ENCODE results near the gene LDLRAD4.

Gene LDLRAD4

DNA sequence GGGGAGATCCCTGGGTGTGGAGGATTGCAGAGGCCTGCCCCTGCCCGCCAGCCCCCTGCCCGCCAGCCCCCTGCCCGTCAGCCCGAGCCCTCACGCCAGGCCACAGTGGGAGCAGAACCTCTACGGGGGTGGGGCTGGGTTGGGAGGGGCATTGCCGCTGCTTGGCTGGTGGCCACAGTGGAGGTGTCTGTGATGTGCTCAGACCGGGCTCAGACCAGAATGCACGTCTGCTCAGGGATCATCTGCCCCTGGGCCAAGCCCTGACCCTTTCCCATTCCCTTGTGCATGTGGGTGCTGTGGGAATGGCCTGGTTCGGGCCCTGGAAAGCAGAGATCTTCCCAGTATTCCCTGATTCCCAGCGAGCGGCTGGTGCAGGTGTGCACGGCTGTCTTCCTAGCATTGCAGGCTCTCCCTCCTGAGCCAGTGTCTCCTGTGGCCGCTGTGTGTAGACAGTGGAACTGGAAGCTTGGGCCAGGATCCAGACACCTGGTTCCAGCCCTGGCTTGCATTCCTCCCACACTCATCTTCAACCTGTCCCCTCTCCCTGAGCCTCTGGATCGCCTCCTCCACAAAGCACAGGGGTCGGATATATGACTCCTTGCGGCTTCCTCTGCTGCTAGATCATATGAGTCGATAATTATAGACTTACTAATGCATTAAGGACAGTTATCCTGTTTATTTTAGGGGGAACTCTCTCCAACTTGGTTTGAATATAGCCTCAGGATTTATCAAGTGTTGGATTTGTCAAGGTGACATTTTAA, 161.6 kb downstream of the LDLRAD4 start:
- peaks cover 3% of the 10 kb centered on the region for H3K27me3 Mint-ChIP-seq
- CTCF ChIA-PET = interaction anchor here (1.2 to 2.5 kb wide), 2 partner anchors 141 to 164 kb away, joined by 3 to 7 read pairs; no protein-coding TSS in a partner anchor
- no peak overlapping the region for H3K4me3 Mint-ChIP-seq
- no peak overlapping the region for H3K27ac Mint-ChIP-seq
- H3K4me1 Mint-ChIP-seq = peaks cover 77% of the 10 kb centered on the region
- H3K36me3 Mint-ChIP-seq = no peaks in the 10 kb centered on the region
- no peak for DNase-seq
- H3K9me3 Mint-ChIP-seq = no peaks in the 10 kb centered on the region

- DNase-seq = no peak
- CTCF ChIA-PET = interaction anchor here (1.2 to 2.5 kb wide), 2 partner anchors 141 to 164 kb away, joined by 3 to 7 read pairs; no protein-coding TSS in a partner anchor
- H3K4me1 Mint-ChIP-seq = peaks cover 71% of the 10 kb centered on the region
These were observed 162.1 kb downstream of the LDLRAD4 start for GRCh38 chr18:13380691-13381070.

GRCh38 chr18:13381331-13381730, 162.8 kb downstream of the LDLRAD4 start:
- H3K36me3 Mint-ChIP-seq = no peaks in the 10 kb centered on the region
- H3K4me1 Mint-ChIP-seq = peaks cover 65% of the 10 kb centered on the region
- peaks cover 3% of the 10 kb centered on the region for H3K27me3 Mint-ChIP-seq
- no peak overlapping the region for H3K27ac Mint-ChIP-seq
- CTCF ChIA-PET = interaction anchor here (1.0 to 2.5 kb wide), 3 partner anchors 106 to 165 kb away, joined by 3 to 7 read pairs (median 3); no protein-coding TSS in a partner anchor
- H3K9me3 Mint-ChIP-seq = no peaks in the 10 kb centered on the region
- DNase-seq = no peak
- peak overlapping the region; percentile 76 for H3K4me3 Mint-ChIP-seq

More at GRCh38 chr18:13380691-13381070, 162.1 kb downstream of the LDLRAD4 start:
- no peak overlapping the region for H3K27ac Mint-ChIP-seq
- H3K36me3 Mint-ChIP-seq = no peaks in the 10 kb centered on the region
- no peak overlapping the region for H3K4me3 Mint-ChIP-seq
- no peaks in the 10 kb centered on the region for H3K9me3 Mint-ChIP-seq
- H3K27me3 Mint-ChIP-seq = peaks cover 3% of the 10 kb centered on the region

- H3K4me3 Mint-ChIP-seq = peak overlapping the region; percentile 76
- DNase-seq = peak; percentile 59
- H3K27me3 Mint-ChIP-seq = peaks cover 3% of the 10 kb centered on the region
- CTCF ChIA-PET = interaction anchor here (1.0 kb wide), 1 partner anchor 107 kb away, joined by 3 read pairs; no protein-coding TSS in a partner anchor
- peaks cover 58% of the 10 kb centered on the region for H3K4me1 Mint-ChIP-seq
- H3K9me3 Mint-ChIP-seq = no peaks in the 10 kb centered on the region
- peak overlapping the region; percentile 84 for H3K27ac Mint-ChIP-seq
- H3K36me3 Mint-ChIP-seq = no peaks in the 10 kb centered on the region
These were observed 163.4 kb downstream of the LDLRAD4 start for GRCh38 chr18:13381944-13382365.

- Mint-ChIP-seq H3K27me3 (peaks cover 3% of the 10 kb centered on the region), H3K4me3 (peak overlapping the region; percentile 76), H3K4me1 (peaks cover 53% of the 10 kb centered on the region), H3K36me3 (no peaks in the 10 kb centered on the region), H3K27ac (peak overlapping the region; percentile 84), H3K9me3 (no peaks in the 10 kb centered on the region)
- DNase-seq = peak; percentile 43
- CTCF ChIA-PET = no interaction called here
These were observed 163.9 kb downstream of the LDLRAD4 start for GRCh38 chr18:13382366-13382953.

DNA sequence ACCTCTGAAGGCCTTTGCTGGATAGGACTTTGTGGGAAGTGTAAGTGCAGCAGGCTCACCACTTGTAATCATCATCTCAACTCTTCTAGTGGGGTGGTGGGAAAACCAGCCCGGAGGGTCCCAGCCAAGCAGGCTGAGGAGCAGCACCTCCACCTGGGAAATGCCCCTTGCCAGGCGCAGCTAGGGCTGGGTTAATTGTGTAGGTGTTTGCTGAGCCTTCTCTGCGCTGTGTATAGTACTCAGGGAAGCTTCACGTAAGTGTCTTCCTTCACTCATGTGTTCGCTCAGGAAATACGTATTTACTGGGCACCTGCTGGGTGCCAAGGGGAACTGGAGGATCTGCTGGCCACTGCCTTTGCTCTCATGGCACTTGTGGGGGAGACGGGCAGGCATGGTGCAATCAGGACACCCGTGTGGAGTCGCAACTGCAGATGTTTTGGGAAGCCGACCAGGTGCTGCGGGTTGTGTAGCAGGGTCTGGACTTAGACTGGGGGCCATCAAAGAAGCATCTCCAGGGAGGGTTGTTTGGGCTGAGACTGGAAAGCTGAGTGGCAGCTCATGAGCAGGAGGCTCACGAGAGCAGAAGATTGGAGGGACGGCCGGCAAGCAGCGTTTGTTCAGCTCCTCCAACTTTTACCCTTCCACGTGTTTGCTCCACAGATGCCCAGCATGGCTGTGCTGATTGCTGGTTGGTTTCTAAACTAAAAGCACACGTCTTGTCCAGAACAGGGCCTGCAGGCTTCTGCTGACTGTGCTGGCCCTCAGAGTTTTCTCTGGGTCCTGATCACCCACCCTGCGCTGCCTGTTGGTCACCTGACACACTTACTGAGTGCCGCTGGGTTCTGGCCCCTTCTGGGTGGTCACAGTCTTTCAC, 164.6 kb downstream of the LDLRAD4 start:
- peaks cover 46% of the 10 kb centered on the region for H3K4me1 Mint-ChIP-seq
- H3K36me3 Mint-ChIP-seq = no peaks in the 10 kb centered on the region
- H3K9me3 Mint-ChIP-seq = no peaks in the 10 kb centered on the region
- CTCF ChIA-PET = interaction anchor here (1.5 kb wide), 1 partner anchor 167 kb away, joined by 5 read pairs; no protein-coding TSS in a partner anchor
- peaks cover 3% of the 10 kb centered on the region for H3K27me3 Mint-ChIP-seq
- DNase-seq = no peak
- H3K4me3 Mint-ChIP-seq = peak overlapping the region; percentile 76
- peak overlapping the region; percentile 84 for H3K27ac Mint-ChIP-seq

DNA sequence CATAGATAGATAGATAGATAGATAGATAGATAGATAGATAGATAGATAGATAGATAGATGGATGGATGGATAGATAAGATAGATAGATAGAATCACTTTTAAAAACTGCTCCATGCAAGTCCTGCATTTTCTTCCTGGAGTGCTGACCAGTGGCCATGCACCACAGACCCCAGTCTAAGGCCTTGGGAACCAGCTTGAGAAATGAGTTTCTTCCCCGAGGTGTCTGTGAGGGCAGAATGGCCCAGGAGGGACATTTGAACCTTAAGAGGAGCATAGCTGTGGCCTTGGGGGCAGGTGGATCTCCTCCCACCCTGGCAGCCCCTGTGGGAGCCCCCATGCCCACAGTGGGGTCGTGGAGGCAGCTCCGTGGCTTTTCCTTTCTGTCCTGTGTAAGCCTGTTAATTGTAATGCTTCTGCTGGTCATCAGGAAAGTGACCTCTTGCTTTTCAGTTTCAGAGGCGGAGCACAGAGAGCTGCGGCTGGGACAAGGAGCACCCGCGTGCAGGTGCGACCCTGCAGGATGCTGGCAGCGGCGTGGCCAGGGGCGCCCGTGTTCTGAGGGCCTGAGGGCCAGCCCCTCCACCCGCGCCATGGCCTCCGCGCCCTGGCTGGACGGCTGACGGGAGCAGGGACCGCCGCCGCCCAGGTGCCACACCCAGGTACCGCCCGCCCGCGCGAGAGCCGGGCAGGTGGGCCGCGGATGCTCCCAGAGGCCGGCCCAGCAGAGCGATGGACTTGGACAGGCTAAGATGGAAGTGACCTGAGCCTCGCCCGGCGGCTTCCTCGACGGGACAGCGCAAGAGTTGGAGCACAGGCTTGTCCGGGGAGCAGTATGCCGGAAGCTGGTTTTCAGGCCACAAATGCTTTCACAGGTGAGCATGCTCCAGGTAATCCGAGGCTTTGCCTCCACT, 168.6 kb downstream of the LDLRAD4 start:
- no peak for DNase-seq
- CTCF ChIA-PET = no interaction called here
- Mint-ChIP-seq H3K27ac (no peak overlapping the region), H3K27me3 (peaks cover 3% of the 10 kb centered on the region), H3K9me3 (no peaks in the 10 kb centered on the region), H3K4me1 (peaks cover 14% of the 10 kb centered on the region), H3K36me3 (no peaks in the 10 kb centered on the region), H3K4me3 (no peak overlapping the region)

DNA sequence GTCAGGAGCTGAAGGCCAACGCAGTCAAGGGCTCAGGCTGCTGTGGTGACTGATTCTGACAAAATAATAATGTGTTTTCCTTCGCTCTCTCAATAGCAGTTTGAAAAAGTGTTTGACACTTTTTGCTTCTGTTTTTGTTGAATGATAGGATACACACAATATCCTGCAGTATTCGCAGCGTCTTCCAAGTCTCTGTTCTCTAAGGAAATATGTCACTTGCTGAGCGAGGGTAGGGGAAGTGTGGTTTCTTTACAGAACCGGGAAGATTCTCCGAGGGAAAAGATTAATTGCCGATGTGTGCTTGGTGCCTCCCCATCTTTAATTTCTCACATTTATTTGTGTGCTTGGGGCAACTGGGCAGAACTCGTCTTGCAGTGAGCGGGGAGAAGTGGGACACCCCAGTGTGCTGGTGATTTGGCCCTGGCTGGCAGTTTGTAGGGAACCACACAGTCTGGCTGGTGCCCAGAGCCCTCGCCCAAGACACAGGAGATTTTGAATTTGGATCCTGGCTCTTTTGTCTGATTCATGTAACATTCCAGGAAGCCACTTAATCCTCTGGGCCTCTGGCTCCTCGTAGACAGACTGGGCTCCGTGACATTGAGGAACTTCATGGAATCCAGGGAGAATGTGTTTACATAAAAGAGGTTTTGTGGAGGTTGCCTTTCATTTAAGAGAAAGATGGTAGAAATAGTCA, 169.4 kb downstream of the LDLRAD4 start:
- no peak for DNase-seq

DNA sequence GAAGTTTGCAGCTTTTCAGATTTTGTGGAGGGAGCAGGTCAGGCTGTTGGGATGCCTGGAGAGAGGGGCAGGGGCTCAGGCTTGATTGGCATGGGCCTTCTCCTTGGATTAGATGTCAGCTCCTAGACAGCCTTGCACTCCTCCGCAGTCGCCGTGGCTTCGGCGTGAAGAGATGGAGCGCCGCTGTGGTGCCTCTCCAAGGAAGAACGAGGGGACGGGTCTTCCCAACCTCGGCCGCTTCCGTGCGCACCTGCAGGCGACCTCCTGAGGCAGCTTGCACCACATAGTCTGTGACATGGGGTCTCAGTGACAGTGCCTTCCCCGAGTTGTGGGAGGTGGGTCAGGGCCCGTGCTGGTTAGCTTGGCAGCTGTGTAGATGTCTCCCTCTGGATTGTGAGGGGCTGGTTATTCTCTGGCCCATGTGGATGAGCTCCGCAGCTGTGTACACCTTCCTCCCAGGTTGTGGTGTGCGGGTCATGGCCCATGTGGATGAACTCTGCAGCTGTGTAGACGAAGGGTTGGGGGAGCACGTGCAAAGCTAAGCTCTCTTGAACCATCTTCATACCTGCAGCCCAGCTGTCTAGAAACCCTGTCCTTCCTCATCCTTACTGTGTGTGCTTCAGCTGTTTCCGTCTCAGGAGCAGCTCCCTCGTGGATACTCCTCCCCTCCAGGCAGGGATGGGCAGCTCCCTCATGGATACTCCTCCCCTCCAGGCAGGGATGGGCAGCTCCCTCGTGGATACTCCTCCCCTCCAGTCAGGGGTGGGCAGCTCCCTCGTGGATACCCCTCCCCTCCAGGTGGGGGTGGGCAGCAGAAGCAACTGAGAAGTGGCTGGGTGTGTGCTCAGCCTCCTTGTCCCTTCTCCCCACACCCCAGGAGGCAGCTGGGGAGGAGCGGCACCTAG, 170.3 kb downstream of the LDLRAD4 start:
- CTCF ChIA-PET = interaction anchor here (0.5 kb wide), 1 partner anchor 281 kb away, joined by 3 read pairs; no protein-coding TSS in a partner anchor
- Mint-ChIP-seq H3K27ac (no peak overlapping the region), H3K36me3 (no peaks in the 10 kb centered on the region), H3K9me3 (no peaks in the 10 kb centered on the region), H3K4me1 (no peaks in the 10 kb centered on the region), H3K27me3 (no peaks in the 10 kb centered on the region), H3K4me3 (no peak overlapping the region)
- no peak for DNase-seq

More for the DNA sequence above, 169.4 kb downstream of the LDLRAD4 start:
- Mint-ChIP-seq H3K27me3 (peaks cover 3% of the 10 kb centered on the region), H3K4me1 (peaks cover 6% of the 10 kb centered on the region), H3K36me3 (no peaks in the 10 kb centered on the region), H3K9me3 (no peaks in the 10 kb centered on the region), H3K4me3 (no peak overlapping the region), H3K27ac (no peak overlapping the region)
- CTCF ChIA-PET = no interaction called here

DNA sequence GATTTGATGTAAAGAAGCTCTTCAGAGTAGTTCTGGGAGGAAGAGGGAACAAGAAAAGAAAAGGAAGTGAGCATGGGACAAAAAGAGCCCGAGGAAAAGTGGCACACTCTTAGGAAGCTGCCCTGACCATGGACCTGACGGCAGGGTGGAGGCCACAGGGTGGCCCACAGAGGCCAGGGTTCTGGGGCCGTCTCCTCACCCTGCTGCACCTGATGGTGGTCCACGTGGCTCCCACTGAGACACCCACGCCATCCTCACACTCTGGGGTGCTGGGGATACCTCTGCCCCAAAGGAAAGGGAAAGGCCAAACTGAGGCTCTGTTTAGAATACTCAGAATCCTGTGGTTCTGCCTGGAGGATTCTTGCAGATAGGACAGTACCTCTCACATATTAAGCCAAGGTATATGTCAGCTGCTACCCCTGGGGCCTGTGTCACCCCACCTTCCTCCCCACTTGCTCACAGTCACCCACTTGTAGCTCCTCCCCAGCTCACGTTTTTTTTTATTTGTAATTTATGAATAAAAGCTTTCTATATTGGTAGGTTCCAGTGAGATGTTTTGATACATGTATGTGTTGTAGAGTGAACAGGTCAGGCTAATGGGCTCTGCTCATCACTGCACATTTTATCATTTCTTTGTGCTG, 171.1 kb downstream of the LDLRAD4 start:
- no peak for DNase-seq
- no peaks in the 10 kb centered on the region for H3K9me3 Mint-ChIP-seq
- H3K4me1 Mint-ChIP-seq = no peaks in the 10 kb centered on the region
- no peaks in the 10 kb centered on the region for H3K27me3 Mint-ChIP-seq
- H3K4me3 Mint-ChIP-seq = no peak overlapping the region
- no peaks in the 10 kb centered on the region for H3K36me3 Mint-ChIP-seq
- no peak overlapping the region for H3K27ac Mint-ChIP-seq
- CTCF ChIA-PET = interaction anchor here (1.4 kb wide), 1 partner anchor 174 kb away, joined by 4 read pairs; no protein-coding TSS in a partner anchor

DNA sequence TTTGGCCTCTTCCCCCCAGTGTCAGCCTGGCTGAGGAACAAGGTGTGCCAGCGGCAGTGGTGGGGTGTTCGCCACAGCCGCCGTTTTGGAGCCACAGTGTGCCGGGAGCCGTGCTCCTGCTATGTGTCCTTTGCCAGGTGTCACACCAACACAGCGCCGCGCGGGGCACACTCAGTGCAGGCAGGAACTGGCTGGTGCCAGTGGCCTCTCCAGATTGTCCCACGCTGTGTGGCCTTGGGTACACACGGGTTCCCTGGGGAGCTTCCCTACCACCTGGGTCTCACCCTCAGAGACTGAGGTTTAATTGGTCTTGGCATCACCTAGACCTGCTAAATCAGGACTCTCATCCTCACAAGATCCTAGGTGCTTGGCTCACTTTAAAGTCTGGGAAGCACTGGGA, 171.6 kb downstream of the LDLRAD4 start:
- Mint-ChIP-seq H3K27me3 (no peaks in the 10 kb centered on the region), H3K4me1 (no peaks in the 10 kb centered on the region), H3K9me3 (no peaks in the 10 kb centered on the region), H3K4me3 (no peak overlapping the region), H3K27ac (no peak overlapping the region), H3K36me3 (no peaks in the 10 kb centered on the region)
- CTCF ChIA-PET = interaction anchor here (1.4 kb wide), 1 partner anchor 174 kb away, joined by 4 read pairs; no protein-coding TSS in a partner anchor
- no peak for DNase-seq

Data from activated naive CD4-positive, alpha-beta T cell treated with anti-CD3 and anti-CD28 coated beads, Interleukin-2, amount 10 ng/mL, durations not matched to agents 7 days and 5 days (primary cell).